RWPE2 (cell line): Measurements from ENCODE around the gene STX8.

Source experiments
- ATAC-seq: fragments of 200-7000 bp; cut with Tn5 transposase; 3 replicates; pipeline ENCODE4 v1.9.1; 2021; ENCODE audit warnings: low read depth
- DNase-seq: peaks from one replicate; pipeline ENCODE4 v3.0.0-alpha.2; 2020; ENCODE audit warnings: low spot score
- H3K27ac ChIP-seq: fragments of 450-650 bp; 2 replicates; pipeline ENCODE4 v1.5.1; 2017; ENCODE audit warnings: mild to moderate bottlenecking; ENCODE audit not compliant: poor library complexity, severe bottlenecking
- H3K27me3 ChIP-seq: fragments of 250-450 bp; sonication (Bioruptor Pico); 2 replicates; pipeline ENCODE4 v1.5.1; 2021; ENCODE audit warnings: mild to moderate bottlenecking, moderate library complexity; ENCODE audit not compliant: insufficient read depth, poor library complexity, severe bottlenecking
- H3K36me3 ChIP-seq: fragments of 250-450 bp; sonication (Bioruptor Pico); 2 replicates; pipeline ENCODE4 v1.5.1; 2020; ENCODE audit warnings: low read depth, mild to moderate bottlenecking, moderate library complexity
- H3K4me1 ChIP-seq: fragments of 250-450 bp; sonication (Bioruptor Pico); 2 replicates; pipeline ENCODE4 v1.5.1; 2021; ENCODE audit warnings: mild to moderate bottlenecking, moderate library complexity; ENCODE audit not compliant: insufficient read depth, poor library complexity, severe bottlenecking
- H3K4me3 ChIP-seq: fragments of 250-450 bp; sonication (Bioruptor Pico); 2 replicates; pipeline ENCODE4 v1.5.1; 2021; ENCODE audit warnings: mild to moderate bottlenecking, moderate library complexity; ENCODE audit not compliant: severe bottlenecking
- H3K9me3 ChIP-seq: fragments of 250-450 bp; sonication (Bioruptor Pico); 2 replicates; pipeline ENCODE4 v1.5.1; 2021; ENCODE audit warnings: mild to moderate bottlenecking, moderate library complexity; ENCODE audit not compliant: severe bottlenecking
- TF ChIP-seq, protein P1 (sequence below): fragments of 450-650 bp; IDR thresholded peaks from one replicate; pipeline ENCODE4 v1.5.1; 2017; ENCODE audit warnings: mild to moderate bottlenecking, moderate library complexity; ENCODE audit not compliant: poor library complexity, severe bottlenecking

STX8 gene

DNA sequence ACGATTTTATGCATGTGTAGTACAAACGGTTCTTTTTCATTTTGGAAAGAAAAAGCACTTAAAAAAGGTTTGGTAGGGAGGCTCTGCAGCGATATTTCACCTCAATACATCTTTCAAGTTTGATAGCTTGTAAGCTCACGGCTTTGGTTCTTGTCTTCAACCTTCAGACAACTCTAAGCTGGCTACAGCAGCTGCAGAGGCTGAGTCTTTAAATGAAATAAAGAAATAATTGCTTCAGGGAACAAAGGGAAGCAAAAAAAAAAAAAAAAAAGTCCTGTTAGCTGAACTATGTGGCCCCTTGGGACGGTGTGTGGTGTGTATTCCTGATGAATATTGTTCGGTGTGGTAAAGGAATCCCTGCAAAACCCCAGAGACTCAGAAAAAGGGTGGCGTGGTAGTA is 289.2 kb downstream of the STX8 start:
- TF ChIP-seq, protein P1, sequence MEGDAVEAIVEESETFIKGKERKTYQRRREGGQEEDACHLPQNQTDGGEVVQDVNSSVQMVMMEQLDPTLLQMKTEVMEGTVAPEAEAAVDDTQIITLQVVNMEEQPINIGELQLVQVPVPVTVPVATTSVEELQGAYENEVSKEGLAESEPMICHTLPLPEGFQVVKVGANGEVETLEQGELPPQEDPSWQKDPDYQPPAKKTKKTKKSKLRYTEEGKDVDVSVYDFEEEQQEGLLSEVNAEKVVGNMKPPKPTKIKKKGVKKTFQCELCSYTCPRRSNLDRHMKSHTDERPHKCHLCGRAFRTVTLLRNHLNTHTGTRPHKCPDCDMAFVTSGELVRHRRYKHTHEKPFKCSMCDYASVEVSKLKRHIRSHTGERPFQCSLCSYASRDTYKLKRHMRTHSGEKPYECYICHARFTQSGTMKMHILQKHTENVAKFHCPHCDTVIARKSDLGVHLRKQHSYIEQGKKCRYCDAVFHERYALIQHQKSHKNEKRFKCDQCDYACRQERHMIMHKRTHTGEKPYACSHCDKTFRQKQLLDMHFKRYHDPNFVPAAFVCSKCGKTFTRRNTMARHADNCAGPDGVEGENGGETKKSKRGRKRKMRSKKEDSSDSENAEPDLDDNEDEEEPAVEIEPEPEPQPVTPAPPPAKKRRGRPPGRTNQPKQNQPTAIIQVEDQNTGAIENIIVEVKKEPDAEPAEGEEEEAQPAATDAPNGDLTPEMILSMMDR = no peak
- DNase-seq (no peak), ATAC-seq (no peak)
- H3K27ac ChIP-seq = no peak overlapping the region
- H3K9me3 ChIP-seq = no peaks in the 10 kb centered on the region
- H3K27me3 ChIP-seq = no peaks in the 10 kb centered on the region
- no peak overlapping the region for H3K4me3 ChIP-seq
- no peaks in the 10 kb centered on the region for H3K36me3 ChIP-seq
- H3K4me1 ChIP-seq = peaks cover 7% of the 10 kb centered on the region

DNA sequence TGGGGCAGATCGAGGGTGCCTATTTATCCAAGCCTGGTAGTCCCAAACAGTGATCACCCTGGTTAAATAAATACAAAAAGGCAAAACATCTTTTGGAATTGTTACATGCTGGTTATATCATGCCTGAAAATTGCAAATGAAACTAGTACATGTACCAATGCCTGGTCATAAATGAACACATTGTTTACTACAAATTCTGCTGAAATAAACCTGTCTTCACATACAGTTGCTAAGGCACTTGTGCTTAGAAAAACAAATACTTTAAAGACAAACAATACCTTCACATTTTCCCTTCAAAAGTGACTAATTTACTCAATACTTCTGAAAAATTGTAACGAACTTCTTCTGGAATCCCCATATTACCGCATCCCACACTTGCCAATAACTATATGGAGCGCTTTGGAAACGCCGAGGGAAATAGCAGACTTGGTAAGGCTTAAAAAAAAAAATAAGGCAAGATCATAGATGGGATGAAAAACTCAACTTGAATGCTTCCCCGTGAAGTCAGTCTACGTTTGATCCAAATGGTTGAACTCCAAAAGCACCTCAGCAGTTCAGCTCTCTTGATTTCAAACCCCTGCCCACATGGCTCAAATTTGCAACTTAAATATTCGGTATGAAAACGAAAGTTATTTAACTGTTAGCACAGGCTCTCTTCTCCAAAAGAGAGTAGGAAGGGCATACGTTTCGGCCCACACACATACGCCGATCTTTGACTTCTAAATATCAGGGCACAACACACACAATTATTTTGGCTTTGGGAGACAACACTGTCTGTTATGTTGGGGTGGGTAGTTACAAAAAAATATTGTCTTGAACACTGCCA is 289.8 kb downstream of the STX8 start:
- Histone ChIP-seq H3K9me3 (no peaks in the 10 kb centered on the region), H3K4me1 (peaks cover 7% of the 10 kb centered on the region), H3K27ac (no peak overlapping the region), H3K27me3 (no peaks in the 10 kb centered on the region), H3K4me3 (no peak overlapping the region), H3K36me3 (no peaks in the 10 kb centered on the region)
- TF ChIP-seq, protein P1 = no peak
- ATAC-seq (no peak), DNase-seq (no peak)

DNA sequence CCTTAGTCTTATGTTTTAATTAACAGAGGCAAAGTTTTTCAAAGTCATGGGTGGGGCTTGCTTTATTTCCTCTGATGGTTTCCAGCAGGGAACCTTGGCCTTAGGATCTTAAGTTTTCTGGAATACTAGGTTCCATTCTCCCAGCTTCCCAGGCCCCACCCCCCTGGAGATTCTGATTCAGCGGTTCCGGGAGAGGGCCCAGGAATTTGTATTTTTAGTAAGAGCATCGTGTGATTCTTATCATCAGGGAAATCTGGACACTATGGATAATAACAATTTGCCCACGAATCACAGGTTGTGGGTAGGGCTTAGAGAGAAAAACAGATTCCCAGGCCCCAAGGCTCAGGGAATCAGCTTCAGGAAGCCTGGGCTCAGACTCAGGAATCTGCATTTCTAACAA is 290.7 kb downstream of the STX8 start:
- ATAC-seq (no peak), DNase-seq (no peak)
- Histone ChIP-seq H3K36me3 (no peaks in the 10 kb centered on the region), H3K4me3 (no peak overlapping the region), H3K27me3 (no peaks in the 10 kb centered on the region), H3K27ac (no peak overlapping the region), H3K9me3 (no peaks in the 10 kb centered on the region), H3K4me1 (peaks cover 2% of the 10 kb centered on the region)
- TF ChIP-seq, protein P1 = no peak

DNA sequence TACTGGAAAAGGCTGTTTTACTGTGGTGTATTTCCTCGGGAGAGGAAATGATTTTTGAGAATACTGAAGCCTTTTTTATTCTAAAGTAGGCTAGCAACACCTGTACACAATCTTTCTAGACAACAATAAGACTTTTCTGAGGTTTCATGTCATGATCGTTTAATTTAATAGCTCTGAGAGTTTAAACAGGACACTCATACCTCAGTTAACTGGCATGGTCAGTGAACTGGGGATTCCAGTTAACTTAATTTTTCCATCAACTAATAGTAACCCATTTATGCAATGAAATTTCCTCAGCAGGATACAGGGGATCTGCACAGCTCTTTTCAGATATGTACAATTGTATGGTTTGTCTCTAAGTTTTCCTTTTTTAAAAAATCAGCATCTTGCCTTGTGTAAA is 291.7 kb downstream of the STX8 start:
- no peaks in the 10 kb centered on the region for H3K4me1 ChIP-seq
- TF ChIP-seq, protein P1 = no peak
- no peak for DNase-seq
- no peak for ATAC-seq
- H3K27ac ChIP-seq = no peak overlapping the region
- H3K9me3 ChIP-seq = no peaks in the 10 kb centered on the region
- no peaks in the 10 kb centered on the region for H3K36me3 ChIP-seq
- H3K27me3 ChIP-seq = no peaks in the 10 kb centered on the region
- H3K4me3 ChIP-seq = no peak overlapping the region

DNA sequence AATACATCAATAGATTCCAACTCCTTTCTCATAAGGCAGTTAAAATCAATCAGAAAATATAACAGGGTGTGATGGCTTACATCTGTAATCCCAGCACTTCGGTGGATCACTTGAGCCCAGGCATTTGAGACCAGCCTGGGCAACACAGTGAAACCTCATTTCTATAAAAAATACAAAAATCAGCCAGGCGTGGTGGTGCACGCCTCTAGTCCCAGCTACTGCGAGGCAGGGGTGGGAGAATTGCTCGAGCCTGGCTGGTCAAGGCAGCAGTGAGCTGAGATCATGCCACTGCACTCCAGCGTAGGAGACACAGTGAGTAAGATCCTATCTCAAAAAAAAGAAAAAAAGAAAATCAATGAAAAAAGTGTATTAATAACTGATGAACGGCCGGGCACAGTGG is 295.7 kb downstream of the STX8 start:
- ATAC-seq (no peak), DNase-seq (no peak)
- H3K27ac ChIP-seq = no peak overlapping the region
- no peak overlapping the region for H3K4me3 ChIP-seq
- H3K9me3 ChIP-seq = no peaks in the 10 kb centered on the region
- no peaks in the 10 kb centered on the region for H3K36me3 ChIP-seq
- TF ChIP-seq, protein P1 = no peak
- no peaks in the 10 kb centered on the region for H3K4me1 ChIP-seq
- no peaks in the 10 kb centered on the region for H3K27me3 ChIP-seq
